NCI-H510A (cell line): ENCODE measurements around the gene CSK.

Experiments used
- DNase-seq: peaks from one replicate; lab custom pipeline; 2025; lab: John Stamatoyannopoulos, UW

CSK gene

GRCh38 chr15:74801311-74801997 lies 19.6 kb downstream of the CSK start:
- DNase-seq, result no peak

GRCh38 chr15:74802290-74802689 lies 20.4 kb downstream of the CSK start:
- no peak for DNase-seq

DNA sequence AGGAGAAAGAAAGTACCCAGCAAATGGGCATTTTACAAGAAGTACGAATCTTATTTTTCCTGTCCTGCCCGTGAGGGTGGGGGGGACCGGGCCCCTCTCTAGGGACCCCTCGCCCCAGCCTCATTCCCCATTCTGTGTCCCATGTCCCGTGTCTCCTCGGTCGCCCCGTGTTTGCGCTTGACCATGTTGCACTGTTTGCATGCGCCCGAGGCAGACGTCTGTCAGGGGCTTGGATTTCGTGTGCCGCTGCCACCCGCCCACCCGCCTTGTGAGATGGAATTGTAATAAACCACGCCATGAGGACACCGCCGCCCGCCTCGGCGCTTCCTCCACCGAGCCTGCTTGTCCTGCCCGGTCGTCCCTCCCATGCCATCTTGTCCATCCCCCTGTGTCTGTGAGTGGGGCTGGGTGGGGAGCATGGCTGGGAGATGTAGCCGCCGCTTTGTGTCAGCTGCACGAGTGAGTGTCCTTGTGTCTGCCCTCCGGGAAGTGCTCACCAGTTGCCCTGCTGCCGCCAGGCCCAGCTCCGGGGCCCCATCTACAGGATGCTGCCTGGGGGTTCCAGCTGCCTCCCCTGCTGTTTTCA lies 21.1 kb downstream of the CSK start:
- no peak for DNase-seq

- DNase-seq, result no peak
These were observed 23.1 kb downstream of the CSK start for GRCh38 chr15:74804935-74805334.

DNA sequence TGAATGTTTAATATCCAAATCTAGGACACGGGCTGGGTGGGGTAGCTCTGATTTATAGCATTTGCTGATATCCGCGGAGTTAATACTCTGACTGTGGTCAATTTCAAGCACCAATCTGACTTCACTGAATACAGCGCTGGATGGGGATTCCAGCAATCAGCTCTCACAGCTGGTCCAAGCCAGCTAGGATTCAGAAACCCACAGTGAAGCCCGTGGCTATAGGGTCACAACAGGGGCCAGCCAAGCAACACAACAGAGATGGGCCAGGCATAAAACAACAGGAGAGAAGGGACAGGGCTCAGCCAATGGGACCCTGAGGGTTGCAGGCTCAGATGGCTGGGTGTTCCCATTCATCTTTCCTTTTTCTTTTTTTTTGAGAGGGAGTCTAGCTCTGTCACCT lies 25.4 kb downstream of the CSK start:
- no peak for DNase-seq

DNA sequence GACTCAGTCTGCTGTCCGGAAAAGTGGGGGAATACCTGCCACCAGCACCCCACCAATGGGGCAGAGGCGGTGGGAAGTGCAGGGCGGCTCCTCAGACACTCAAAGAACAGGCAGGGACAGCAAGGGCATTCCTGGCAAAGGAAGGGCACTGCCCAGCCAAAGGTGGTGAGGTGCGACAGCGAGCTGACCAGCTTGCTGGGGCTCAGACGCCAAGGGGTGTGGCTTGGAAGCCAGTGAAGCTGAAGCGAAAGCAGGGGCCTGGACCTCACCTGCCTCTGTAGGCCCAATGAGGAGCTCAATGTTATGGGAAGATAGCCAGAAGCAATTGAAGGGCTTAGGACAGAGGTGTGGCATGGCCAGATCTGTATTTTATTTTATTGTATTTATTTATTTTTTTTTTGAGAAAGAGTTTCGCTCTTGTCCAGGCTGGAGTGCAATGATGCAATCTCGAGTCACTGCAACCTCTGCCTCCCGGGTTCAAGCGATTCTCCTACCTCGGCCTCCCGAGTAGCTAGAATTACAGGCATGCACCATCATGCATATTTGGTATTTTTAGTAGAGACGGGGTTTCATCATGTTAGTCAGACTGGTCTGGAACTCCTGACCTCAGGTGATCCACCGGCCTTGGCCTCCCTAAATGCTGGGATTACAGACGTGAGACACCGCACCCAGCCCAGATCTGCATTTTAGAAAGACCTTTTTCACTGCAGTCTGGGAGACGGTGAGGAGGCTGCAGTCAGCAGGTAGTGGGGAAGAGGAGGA lies 26.4 kb downstream of the CSK start:
- DNase-seq, result no peak

DNA sequence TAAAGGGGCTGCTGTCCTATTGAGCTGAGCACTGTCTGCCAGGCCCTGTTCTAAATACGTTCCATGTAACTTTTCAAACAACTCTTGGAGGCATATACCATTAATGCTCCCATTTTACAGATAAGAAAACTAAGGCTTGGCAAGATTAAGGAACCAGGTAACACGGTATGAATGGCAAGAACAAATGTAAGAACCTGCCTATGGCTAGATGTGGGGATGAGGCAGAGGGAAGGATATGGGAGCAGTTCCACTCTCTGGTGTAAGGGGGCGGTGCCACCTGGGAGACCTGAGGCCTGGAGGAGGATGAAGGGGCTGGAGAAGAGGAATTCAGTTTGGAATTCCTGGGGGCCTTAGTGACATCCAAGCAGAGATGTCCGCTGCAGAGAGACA lies 27.0 kb downstream of the CSK start:
- no peak for DNase-seq

DNA sequence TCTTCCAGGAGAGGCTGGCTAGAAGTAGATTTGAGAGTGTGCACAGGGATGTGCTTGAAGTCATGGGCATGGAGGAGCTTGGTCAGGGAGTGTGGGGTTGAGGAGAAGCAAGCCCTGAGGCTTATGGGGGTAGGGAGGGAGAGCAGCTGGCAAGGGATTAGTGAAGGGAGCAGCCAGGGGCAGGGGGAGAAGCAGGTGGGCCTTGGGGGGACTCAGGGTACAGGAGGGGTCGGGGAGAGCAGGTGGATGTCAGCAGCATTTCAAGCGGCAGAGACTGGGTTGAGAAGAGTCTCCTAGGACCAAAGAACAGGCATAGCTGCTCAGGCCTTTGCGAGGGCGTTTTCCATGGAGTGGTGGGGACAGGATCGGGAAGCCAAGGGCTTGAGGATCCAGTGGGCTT lies 27.4 kb downstream of the CSK start:
- DNase-seq, result no peak

GRCh38 chr15:74809956-74810355 lies 28.1 kb downstream of the CSK start:
- no peak for DNase-seq

DNA sequence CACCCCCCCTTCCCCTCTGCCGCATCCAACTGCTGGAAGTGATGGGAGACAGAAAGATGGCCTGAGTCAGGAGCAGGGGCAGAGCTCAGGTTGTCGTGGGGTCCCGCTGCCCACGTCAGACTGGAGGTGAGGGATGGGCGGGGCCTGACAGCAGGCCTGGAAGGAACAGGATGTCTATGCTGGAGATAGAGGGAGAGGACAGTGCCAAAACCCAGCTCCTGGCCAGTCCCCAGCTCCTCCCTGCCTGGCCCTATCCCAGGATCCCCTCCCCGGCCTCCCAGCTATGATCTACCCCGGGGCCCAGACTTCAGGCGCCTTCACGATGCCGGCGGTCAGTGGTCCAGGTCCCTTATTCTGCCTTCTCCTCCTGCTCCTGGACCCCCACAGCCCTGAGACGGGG lies 30.7 kb downstream of the CSK start, which contains the start of gene LMAN1L:
Gene LMAN1L, plus strand, starts transcription at position 303 of the 400 bp plus-strand sequence. Its CDS starts 20 bp downstream, at position 323.
- no peak for DNase-seq

DNA sequence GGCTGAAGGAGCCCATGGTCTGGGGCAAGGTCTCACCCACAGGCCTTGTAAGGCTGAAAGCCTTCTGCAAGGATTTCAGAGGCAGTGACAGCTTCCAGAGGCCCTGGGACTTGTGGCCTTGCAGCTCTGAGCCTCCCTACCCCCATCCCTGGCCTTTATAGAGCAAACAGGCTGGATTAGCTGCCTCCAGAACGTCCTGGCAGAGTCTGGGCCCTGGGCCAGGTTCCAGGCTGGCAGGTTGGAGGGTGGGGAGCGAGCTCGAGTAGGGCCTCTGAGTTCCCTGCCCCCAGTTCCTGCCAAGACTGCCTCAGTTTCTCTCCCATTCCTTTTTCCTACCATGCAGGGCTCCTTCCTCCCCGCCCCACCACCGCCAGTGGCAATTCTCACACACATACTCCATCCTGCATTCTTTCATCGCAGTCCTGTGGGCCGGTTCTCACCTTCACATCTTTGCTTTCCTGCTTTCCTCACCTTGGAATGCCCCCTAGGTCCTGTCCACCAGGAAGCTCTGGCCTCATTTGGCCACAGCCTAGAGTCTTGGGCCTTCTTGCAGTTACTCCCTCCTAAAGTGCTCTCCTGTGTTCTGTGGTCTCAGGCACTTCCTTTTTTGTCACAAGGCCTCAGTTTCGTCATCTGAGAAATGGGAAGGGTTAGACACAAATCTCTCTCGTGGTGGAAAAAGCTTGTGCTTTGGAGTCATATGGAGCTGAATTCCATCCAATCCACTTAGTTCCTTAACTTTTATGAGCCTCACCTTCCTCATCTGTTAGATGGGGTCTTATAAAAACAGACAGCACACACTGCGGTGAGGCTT lies 33.4 kb downstream of the CSK start:
- no peak for DNase-seq

DNA sequence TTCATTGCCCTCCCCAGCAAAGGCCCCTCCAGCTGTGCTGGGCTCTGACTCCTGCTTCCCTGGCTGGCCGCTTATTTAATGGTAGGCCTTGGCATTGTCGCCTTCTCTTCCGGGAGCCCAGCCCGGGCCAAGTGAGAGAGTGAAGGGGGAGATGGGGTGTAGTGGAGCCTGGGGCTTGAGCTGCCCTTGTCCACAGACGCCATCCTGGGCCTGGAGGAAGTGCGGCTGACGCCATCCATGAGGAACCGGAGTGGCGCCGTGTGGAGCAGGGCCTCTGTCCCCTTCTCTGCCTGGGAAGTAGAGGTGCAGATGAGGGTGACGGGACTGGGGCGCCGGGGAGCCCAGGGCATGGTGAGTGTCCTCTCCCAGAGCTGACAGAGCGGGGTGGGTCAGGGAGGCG lies 34.1 kb downstream of the CSK start:
- DNase-seq, result no peak

GRCh38 chr15:74816624-74817369 lies 34.9 kb downstream of the CSK start:
- DNase-seq, result no peak

DNA sequence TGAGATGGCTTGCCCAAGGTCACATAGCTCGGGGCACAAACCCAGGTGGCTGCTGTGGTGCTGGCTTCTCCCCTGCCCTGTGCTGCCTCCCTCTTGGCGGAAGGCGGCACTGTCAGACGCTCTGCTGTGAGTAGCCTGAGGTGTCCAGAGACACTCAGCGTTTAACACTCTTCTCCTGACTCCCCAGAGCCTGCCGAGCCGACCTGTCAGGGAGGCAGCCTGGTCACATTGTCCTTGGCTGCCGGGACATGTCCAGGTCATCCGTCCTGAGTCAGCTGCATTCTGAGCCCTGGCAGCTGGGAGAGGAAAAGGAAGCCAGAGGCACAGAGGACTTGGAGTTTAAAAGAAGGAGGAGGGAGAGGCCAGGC lies 35.5 kb downstream of the CSK start:
- DNase-seq, result no peak

- no peak for DNase-seq
These were observed 38.2 kb downstream of the CSK start for GRCh38 chr15:74820056-74820455.

- no peak for DNase-seq
These were observed 39.4 kb downstream of the CSK start for GRCh38 chr15:74821091-74821789.

DNA sequence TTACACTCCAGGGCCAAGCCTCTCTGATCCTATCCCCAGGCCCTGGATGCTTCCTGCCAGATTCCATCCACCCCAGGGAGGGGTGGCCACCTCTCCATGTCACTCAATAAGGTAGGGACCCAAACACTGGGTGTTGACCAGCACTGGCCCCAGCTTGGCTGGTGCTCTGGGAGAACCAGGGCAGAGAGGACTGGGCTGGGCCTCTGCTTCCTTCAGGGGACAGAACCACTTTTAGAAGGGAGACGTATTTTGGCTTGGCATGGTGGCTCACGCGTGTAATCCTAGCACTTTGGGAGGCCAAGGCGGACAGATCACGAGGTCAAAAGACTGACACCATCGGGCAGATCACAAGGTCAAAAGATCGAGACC lies 39.9 kb downstream of the CSK start:
- no peak for DNase-seq

DNA sequence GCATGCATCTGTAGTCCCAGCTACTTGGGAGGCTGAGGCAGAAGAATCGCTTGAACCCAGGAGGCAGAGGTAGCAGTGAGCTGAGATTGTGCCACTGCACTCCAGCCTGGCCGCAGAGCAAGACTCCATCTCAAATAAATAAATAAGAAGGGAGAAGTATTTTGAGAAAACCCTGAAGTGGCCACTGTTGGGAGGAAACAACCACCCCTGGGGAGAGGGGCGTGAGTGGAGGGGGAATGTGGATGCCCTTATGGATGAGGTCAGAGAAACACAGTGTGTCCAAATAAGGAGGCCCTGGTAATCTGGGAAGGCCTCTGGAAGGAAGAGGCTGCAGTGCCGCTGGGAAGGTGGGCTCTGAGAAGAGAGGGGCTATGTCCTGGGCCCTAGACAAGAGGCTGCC lies 40.4 kb downstream of the CSK start:
- no peak for DNase-seq

DNA sequence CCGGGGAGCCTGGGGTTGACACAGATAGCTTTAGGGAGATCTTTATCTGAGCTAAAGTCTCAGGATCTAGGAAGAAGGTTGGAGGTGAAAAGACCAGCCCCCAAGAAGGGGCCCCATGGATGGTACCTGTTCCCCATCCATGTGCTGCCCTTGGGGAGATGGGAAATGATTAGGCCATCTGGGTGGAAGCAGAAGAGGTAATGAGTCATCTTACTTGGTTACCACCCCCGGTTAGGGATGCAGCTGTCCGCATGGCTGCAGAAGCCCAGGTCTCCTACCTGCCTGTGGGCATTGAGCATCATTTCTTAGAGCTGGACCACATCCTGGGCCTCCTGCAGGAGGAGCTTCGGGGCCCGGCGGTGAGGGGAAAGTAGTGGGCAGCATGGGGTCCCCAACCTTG lies 41.4 kb downstream of the CSK start:
- no peak for DNase-seq

GRCh38 chr15:74824976-74825375 lies 43.1 kb downstream of the CSK start:
- DNase-seq, result no peak

GRCh38 chr15:74825866-74826265 lies 44.0 kb downstream of the CSK start:
- no peak for DNase-seq
